GM18951 (cell line): ENCODE measurements around the gene STYK1.
"Not testable (repeated sequence)": the region's sequence is repeated elsewhere in the genome, so short reads cannot be mapped to it uniquely, and the experiment has no call there.

Source experiments
- POLR2A ChIP-seq: IDR thresholded peaks from 4 replicates; pipeline ENCODE4 v1.6.1; 2011; ENCODE audit warnings: mild to moderate bottlenecking; ENCODE audit not compliant: insufficient read length, insufficient read depth; ENCODE audit errors: extremely low read depth
- in situ Hi-C: fragments of 300-500 bp; cut with MboI; formaldehyde crosslinking; loops from one replicate; pipeline ENCODE4 v1.12.0; 2022; ENCODE audit warnings: low sequenced_read_pairs, mixed read lengths, inconsistent platforms; ENCODE audit not compliant: unreplicated experiment

Gene STYK1

DNA sequence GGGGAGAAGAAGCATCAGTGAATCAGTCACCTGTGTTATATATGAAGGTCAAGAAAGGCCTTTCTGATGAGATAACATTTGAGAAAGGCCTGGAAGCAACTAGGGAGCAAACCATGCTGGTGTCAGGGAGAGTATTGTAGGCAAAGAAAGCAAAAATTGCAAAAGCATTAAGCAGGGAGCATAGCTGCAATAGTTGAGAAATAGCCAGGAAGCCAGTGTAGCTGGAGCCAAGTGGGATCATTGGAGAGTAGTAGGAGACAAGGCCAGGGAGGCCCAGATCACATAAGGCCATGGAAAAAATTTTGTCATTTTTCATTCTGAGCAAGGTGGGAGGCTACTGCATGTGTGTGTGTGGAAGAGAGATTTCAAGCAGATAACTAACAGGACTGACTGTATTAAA, 41.6 kb downstream of the STYK1 start:
- no peak for TF ChIP-seq POLR2A
- in situ Hi-C loops, result no loop called here

DNA sequence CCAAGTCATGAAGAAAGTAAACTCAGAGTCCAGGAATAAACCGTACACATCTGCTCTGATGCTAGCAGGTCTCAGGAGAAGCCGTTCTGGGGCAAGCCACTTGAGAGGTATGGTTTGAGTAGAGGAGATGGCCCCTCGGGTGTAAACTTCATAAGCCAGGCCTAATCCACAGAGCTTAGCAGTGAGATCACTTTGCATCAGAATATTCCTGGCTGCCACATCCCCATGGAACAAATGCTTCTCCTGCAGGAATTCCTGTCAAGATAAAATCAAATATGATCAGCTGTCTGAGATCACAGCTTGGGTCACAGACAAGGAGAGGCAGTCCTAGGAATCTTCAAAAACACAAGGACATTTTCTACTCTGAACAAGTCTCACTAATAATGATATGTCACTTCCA, 49.2 kb downstream of the STYK1 start:
- TF ChIP-seq POLR2A, result no peak
- in situ Hi-C loops, result no loop called here

DNA sequence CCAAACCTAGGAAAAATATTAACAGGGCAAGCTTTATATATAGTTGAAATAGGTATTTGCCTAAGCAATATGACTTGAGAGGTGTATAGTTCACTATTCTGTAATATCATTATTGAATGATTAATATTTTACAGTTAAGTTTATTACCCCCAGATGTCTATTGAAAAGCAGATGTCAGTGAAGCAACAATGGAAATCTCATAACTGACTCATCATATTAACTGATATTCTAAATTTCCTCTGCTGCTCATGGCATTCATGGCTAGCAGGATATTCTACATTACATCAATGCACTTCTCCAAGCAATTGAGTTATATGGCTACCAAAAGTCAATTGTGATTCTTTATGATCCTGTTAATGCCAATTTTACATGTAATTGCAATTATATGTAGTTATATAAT, 50.7 kb downstream of the STYK1 start:
- in situ Hi-C loops, result no loop called here
- TF ChIP-seq POLR2A, result no peak

DNA sequence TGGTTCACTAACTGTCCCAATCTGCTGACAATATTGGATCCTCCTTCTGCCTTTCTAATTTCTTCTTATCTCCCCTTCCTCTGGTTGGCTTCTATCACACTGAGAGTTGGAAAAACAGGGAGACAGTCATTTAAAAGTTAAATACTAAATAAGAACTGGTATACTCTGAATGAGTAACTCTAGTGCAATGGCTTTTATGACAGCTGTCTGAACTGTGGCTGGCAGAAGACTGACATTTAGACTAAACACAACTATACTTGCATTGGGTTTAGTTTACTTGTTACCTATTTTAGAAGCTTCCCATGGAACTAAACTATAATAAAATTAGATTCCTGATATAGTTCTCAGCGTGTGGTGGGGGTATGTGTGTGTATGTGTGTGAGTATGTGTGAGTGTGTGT, 52.6 kb downstream of the STYK1 start:
- in situ Hi-C loops, result no loop called here

DNA sequence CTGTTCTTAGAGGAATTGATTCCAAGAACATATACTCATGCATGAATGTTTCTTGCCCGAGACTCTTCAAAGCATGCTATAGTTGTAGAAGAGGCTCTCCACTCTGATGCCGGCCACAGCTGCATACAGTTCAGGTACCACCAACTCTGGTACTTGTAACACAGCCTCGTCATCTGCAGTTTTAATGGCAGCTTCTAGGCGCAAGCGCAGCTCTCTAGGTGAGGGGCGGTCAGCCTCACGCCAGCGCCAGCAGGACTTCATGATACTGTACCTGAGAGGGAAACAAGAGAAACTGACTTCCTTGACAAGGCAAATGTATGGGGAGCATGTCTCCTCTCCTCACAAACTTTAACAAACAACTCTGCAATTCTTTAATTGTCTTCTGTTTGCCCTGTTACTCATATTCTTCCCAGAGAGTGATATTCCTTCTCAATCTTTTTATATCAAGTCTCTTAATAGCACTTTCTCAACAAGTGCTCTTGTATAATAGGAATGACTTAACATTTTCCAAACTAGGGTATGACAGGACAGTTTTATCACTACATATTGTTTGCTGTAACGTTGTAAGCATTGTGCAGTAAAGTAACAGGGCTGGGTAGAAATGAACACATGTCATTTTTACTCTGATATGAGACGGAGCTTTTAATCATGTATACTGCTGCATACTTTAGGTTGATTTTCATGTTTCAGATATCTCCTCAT, 53.6 kb downstream of the STYK1 start:
- no peak for TF ChIP-seq POLR2A
- in situ Hi-C loops, result no loop called here

More for the DNA sequence above, 52.6 kb downstream of the STYK1 start:
- TF ChIP-seq POLR2A, result no peak

DNA sequence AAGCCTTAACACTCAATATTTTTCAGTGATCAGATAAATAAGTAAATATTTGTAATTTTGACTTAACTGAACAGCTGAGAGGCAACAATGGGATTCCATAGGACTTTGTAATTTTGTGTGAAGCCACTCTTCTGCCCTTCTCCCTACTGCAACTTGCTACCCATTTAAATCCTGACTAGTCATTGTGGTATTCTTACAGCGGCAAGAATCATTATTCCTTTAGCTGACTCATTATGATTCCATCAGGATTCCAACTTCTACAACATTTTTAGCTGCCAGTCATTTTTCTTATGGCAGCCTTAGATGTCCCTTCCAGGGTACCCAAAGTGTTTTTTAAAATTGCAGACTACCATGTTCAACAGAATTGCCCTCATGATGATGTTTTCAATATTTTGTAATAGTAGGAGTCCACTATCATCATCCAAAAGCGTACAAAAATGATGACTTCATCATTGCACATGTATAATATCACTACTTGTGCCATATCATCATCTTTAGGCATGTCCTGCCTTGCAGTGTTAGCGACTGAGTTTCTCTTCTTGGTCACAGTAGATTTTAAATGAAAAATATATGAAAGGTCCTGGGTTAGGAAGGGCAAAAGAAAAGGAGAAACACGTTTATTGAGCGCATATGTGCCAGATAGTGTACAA, 55.4 kb downstream of the STYK1 start:
- in situ Hi-C loops, result no loop called here
- no peak for TF ChIP-seq POLR2A

DNA sequence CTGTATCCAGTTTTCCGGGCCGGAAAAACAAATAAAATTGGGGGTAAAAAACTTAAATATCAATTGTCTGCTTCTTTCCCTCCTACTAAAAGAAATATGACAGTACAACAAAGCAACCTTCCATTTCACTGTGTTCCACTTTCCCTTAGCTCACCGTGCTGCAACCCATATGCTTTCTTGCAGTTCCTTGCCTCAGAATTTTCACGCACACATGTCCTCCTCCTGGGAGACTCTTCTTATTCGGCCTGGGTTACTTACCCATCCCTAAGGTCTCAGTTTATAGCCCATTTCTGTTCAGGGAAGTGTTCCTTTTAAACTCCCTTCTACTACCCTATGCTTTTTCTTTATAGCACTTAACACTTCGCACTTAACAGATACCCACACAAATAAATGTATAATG, 56.0 kb downstream of the STYK1 start:
- in situ Hi-C loops, result no loop called here
- TF ChIP-seq POLR2A, result no peak

DNA sequence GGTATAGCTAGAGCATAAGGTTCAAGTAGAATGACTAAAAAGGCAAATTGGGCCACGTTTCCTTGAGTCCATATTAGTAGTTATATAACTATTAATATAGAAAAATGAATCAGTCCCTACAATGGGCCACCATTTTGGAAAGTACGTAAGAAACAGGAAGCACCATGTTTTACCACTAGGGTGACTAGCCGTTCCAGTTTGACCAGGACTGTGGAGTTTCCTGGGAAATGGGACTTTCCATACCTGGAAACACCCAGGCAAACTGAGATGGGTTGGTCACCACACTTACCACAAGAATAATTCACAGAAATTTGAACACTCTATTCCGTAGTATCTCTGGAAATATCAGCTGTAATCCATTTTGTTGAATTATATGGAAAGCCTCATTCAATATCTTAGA, 58.3 kb downstream of the STYK1 start:
- in situ Hi-C loops, result no loop called here
- no peak for TF ChIP-seq POLR2A

DNA sequence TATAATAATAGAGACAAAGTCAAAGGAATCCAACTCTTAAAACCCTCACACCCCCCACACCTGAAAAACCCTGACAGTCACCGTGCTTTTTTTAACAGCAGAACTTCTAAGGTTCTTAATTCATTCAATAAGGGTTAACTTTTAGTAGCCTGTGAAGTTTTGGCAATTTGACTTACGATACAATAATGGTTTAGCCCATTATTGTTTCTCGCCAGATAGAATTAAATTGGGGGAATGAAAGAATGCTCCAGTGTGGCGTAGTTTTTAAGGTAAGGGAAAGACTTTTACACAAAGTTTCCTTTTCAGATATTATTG, 59.8 kb downstream of the STYK1 start:
- in situ Hi-C loops, result no loop called here
- no peak for TF ChIP-seq POLR2A

DNA sequence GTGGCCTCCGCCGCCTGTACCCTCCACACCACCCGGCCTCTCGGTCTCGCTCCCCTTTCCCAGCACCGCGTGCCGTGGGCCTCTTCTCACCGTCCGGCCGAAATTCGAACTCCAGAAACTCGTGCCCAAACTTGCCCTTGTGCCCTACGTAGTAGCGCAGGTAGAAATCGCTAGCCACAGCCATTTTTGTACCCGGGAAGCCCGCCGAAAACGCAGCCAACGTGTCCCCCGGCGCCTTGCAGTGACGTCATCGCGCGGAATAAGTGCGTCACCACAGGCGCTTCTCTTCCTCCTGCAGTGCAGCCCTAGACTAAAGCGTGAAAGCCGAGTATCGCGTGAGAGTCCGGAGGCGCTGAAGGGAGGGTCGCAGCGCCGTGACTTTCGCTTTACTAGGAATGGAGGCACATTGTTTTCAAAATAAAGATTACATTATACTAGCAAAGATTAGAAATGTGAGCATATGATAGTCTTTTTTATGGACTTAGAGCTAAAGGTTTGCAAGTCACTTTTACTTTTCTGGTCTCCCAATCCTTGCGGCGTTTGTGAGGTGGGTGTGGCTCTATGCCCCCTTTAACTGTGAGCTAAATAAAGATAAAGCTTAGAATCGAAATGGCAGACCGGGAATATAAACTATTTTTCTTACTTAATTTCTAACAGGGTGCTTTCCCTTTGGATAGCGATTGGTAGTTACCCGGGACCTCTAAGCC, 60.4 kb downstream of the STYK1 start, which contains the start of gene MAGOHB:
Gene MAGOHB, minus strand, starts transcription at position 261 of the 707 bp plus-strand sequence. Its CDS starts 77 bp downstream, at position 184.
- in situ Hi-C loops, result no loop called here
- peak; percentile 81 for TF ChIP-seq POLR2A

DNA sequence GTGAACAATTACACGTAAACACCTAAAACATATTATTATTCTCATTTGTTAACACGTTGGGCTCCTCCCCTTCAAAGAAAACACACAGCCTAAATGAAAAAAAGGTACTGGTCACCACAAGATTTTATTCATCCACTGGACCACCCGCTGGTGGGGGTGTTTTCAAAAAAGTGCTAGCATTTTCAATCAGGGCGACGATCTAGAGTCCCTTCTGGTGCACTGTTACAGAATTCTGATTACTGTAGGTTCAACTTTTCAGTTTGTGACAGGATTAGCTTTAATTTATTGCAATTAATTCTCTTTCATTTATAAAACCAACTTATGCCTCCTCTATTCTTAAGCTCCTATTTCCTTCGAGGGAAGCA, 60.9 kb downstream of the STYK1 start:
- in situ Hi-C loops, result no loop called here
- no peak for TF ChIP-seq POLR2A

DNA sequence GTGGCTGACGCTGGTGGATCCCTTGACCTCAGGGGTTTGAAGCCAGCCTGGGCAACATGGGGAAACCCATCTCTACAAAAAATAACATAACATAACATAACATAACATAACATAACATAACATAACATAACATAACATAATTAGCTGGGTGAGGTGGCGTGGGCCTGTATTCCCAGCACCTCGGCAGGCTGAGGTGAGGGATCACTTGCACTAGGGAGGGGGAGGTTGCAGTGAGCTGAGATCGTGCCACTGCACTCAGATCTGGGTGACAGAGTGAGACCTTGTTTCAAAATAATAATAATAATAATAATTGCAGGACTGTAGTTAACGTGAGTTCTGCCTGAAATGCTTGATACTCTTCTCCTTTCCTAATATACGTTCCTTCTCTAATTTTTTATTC, 61.7 kb downstream of the STYK1 start:
- in situ Hi-C loops, result no loop called here
- no peak for TF ChIP-seq POLR2A

DNA sequence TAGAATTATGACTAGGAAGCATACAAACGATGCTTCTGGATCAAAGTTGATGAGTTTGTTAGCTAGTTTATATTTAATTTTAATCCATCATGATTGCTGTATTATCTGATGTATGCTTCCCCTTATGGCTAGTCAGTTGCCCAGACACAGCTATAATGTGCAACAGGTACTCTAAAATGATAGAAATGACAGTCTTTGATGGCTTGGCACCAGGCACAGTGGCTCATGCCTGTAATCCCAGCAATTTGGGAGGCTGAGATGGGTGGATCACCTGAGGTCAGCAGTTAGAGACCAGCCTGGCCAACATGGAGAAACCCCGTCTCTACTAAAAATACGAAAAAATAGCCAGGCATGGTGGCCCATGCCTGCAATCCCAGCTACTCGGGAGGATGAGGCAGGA, 62.6 kb downstream of the STYK1 start:
- in situ Hi-C loops, result not testable (repeated sequence)

DNA sequence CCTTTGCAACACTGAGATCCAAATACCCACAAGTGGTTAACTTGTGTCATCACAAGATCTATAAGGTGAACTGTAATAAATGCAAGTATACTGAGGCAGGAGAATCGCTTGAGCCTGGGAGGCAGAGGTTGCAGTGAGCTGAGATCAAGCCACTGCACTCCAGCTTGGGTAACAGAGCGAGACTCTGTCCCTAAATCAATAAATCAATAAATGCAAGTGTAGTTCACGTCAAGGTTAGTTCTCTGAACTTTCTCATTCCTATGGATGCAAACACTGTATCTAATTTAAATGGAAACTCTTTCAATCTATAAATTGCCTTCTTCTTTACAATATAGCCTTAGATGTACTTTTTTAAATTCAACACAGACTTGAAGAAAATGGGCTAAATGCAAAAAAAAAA, 63.7 kb downstream of the STYK1 start:
- in situ Hi-C loops, result no loop called here
- TF ChIP-seq POLR2A, result no peak
